AG10803 (cell line): ENCODE measurements around the gene ALKBH2.

Source experiments
- DNase-seq: peaks from one replicate; pipeline ENCODE4 v3.0.0; 2010; ENCODE audit warnings: low read depth
- H3K4me3 ChIP-seq: 2 replicates; pipeline ENCODE4 v1.5.1; 2011; ENCODE audit warnings: mild to moderate bottlenecking, low read length, control low read depth
- CTCF ChIP-seq: conservative IDR thresholded peaks from 2 replicates; pipeline ENCODE4 v1.5.1; 2011; ENCODE audit warnings: mild to moderate bottlenecking, low read length, control low read depth, inconsistent platforms

ALKBH2 gene

GRCh38 chr12:109044241-109044640, 49.0 kb downstream of the ALKBH2 start:
- H3K4me3 ChIP-seq: no peak overlapping the region
- TF ChIP-seq CTCF: no peak
- no peak for DNase-seq
